GM18498 (cell line): ENCODE results near the gene WDR82.
A peak's percentile ranks its signal among the peaks of the same experiment; 100 is the strongest.

Experiments
- ATAC-seq: cut with Tn5 transposase; IDR thresholded peaks from one replicate; pipeline ENCODE4 v1.9.1; 2021; ENCODE audit warnings: mild to moderate bottlenecking, moderate library complexity; ENCODE audit not compliant: unreplicated experiment

The WDR82 gene

GRCh38 chr3:52259448-52259847 is 19.0 kb downstream of the WDR82 start:
- ATAC-seq, result no peak

DNA sequence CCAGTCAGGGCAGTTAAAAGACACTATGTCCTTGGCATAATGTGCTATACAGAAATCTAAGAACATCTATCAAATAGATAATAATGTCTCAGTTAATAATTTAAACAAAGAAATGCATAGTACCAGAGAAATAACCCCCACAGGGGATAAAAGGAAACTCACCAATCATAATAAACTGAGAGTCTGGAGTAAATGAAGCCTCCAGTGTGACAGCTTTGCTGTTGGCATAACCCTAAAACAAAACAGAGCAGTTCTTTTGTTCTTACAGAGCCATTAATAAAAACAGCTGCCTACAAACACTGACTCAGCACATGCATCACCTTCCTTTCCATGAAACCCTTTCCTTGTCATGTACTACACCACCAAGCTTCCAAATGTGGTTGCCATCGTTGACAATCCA is 19.4 kb downstream of the WDR82 start:
- ATAC-seq, result no peak

DNA sequence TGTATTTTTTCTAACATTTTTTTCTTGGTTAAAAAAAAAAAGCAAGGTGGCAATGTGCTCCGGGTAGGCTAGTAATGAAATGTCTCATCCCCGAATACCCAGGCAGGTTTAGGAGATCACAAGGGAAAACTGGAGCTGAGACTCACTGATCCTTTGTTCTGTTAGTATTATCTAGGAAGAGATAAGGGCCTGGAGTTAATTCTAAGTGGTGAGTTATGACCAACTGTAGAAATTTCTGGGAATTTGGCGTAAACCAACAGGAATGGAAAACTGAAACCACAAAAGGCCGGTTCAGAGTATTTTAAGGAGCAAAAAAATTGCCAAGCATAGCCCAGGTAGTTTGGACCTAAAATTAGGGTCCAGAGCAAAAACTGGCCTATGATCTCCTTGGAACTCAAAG is 20.5 kb downstream of the WDR82 start:
- ATAC-seq, result no peak

- no peak for ATAC-seq
Measured at GRCh38 chr3:52256622-52257021, 21.8 kb downstream of the WDR82 start.

DNA sequence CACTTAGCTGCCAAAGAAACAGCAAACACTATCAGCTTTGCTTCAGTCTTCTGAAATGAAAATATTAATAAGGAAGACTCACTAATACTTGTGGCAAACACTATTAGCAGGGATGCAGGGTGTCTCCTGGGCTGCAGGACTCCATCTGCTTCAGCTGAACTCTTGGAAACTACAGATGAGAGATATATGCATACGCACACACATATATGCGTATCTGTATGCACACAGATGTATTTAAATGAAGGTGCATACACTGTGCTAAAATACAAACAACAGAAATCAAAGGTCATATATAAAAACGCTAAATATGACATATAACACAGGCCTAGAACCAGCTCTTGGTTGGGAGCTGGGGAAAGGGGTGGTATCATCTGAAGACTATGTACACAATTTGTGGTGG is 22.3 kb downstream of the WDR82 start:
- ATAC-seq, result no peak

GRCh38 chr3:52254608-52255007 is 23.8 kb downstream of the WDR82 start:
- ATAC-seq, result no peak

DNA sequence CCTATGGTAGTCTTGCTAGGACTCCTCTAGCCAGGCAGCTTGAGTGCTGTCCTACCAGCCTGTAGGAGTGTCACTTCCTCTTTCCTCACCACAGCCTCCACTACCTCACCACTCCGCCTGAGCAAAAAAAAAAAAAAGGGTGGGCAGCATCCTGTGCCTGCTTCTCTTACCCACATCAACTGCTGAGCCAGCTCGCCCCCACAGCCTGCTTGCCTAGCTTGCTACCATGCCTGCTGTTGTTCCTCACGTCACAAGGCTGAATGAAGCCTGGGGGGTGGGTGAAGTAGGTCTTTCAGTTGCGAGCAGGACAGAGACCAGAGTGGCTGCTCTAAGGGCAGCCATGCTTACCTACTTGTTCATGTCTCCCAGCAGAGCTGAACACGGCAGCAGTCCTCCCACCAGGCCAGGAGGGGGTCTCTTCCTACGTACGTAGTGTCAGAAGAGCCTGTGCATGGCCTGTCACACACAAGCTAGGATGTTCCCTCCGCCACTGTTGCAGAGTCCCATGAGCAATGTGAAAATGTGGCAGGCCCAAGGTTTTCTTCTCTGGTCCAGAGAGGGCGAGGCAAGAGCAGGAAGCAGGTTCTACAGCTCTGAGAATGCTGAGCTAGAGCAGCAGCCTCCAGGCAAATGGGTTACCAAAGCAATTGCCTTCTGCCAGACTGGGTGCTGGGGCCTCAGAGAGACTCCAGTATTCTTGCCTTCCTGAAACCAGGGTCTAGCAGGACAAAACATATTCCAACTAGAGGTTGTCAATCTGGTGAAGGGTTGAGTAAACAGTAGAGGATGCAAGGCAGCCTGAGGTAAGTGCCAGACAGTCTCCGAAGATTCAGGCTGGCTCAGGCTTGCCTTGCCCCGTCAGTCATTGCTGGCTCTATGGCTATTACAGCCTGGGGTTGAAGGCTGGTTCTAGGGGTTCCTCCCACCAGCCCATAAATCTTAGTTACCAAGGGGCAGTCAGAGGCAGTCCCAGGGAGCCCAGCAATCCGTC is 24.8 kb downstream of the WDR82 start:
- peak; percentile 94 for ATAC-seq

GRCh38 chr3:52250122-52250521 is 28.3 kb downstream of the WDR82 start:
- ATAC-seq, result no peak

- ATAC-seq, result no peak
Measured at GRCh38 chr3:52249683-52250082, 28.8 kb downstream of the WDR82 start.

- ATAC-seq, result no peak
Measured at GRCh38 chr3:52248816-52249547, 29.5 kb downstream of the WDR82 start.

DNA sequence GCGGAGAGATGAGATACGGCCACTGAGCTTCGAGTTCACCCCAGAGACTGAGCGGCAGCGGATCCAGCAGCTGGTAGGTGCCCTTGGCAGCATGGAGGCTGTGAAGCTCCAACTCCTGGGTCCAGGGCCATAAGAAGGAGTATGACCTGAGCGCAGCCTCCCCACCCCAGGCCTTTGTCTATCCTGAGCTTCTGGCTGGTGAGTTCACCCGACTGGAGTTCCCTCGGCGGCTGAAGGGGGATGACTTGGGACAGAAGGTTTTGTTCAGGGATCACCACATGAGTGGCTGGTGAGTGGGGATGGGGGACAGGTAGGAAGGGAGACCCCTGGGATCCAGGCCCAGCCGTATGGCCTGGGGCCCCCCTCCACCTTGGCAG is 30.3 kb downstream of the WDR82 start:
- ATAC-seq, result no peak

- ATAC-seq, result no peak
Measured at GRCh38 chr3:52247409-52248164, 30.9 kb downstream of the WDR82 start.

GRCh38 chr3:52246728-52247408 is 31.6 kb downstream of the WDR82 start:
- no peak for ATAC-seq

GRCh38 chr3:52246264-52246620 is 32.2 kb downstream of the WDR82 start:
- no peak for ATAC-seq

GRCh38 chr3:52245322-52246263 is 32.9 kb downstream of the WDR82 start, which contains the start of gene PPM1M:
Gene PPM1M (plus strand): TSS chr3:52245759. CDS start chr3:52245825, 66 bp downstream.
- ATAC-seq, result peak; percentile 52

DNA sequence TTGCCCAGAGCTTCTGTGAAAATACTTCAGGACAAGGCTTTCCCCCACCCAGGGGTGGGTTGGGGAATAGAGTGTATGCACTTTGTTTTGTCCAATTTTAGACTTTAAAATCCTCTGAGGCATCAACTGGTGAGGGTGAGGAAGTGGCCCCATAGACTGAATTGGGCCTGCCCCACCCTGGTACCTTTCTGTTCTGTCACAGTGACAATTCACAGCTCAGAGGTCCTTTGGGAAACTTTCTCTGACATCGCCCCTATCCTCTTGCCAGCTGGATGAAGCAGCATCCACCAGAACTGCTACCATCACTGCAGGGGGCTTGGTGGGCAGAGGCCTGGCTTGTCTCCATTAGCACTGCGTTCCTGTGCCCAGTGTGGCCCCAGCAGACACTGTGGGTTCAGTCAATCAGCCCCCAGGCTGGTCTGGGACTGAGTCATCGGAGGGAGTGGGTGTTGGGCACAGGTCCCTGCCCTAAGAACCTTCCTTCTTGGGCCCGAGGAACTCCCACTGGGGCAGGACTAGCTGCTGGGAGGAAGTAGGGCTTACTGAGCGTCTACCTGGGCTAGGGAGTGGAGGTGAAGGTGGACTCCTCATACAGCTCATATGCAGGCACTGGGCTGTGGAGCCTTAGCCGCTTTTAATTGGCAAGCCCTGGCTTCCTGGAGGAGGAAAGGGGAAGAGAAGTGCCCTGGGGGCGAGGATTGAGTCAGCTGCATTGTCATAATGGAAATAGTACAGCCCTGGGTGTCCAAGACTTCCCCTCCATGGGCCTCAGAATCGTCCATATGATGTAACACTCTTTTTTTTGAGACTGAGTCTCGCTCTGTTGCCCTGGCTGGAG is 34.4 kb downstream of the WDR82 start:
- no peak for ATAC-seq

DNA sequence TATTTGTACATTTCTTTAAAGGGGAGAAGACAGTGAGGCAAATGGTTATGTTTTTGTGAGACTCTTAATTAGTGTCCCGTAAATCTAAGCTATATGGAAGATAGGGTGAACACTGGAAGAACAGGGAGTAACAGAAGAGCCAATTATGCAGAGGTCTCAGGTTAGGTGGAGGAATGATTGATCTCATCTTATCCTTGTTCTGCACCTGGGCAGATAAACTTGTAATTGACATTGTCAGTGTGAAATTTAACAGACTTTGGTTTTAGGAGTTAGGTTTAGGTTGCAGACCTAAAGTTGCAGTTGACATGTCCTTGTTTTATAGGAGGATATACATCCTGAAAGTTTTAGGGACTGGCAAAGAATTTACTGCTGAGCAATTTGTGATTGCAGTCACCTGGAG is 36.4 kb downstream of the WDR82 start:
- no peak for ATAC-seq

DNA sequence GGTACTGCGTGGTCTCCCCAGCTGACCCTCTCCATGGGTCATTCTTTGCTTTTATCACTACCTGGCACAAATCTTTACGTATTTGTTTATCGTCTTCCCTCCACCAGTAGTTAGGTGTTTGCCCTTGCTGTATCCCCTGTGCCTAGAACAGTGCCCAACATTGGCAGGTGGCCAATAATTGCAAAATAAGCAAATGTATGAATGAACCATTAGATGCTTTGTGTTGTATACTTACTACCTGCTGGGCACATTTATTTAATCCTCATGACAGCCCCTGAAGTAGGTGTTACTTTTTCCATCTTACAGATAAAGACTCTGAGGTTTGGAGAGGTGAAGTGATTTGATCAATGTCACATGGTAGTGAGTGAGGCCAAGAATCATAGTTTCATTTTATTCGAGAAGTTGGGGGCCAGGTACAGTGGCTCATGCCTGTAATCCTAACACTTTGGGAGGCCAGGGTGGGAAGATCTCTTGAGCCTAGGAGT is 37.5 kb downstream of the WDR82 start:
- no peak for ATAC-seq
